MM.1S (cell line): Measurements from ENCODE around the gene CRYGA.

Source experiments
- CTCF ChIP-seq: fragments of 300-600 bp; sonication (generic); IDR thresholded peaks from 2 replicates; pipeline ENCODE4 v1.5.1; 2016; ENCODE audit warnings: antibody characterized with exemption, low read length, mixed read lengths
- EZH2 ChIP-seq: fragments of 300-600 bp; sonication (generic); optimal IDR thresholded peaks from 2 replicates; pipeline ENCODE3; 2017; ENCODE audit warnings: low read depth, mild to moderate bottlenecking, antibody characterized with exemption, low read length, mixed read lengths

- TF ChIP-seq EZH2 (no peak), CTCF (no peak)
These were observed 16.4 kb downstream of the CRYGA start for GRCh38 chr2:208147008-208147407.
